Sigmoid colon (tissue), 4 donors: ENCODE measurements around the gene CEP170B.

Experiments used
- CTCF ChIP-seq, 4 experiments: fragments of 450-650 bp in 3 of 4; fragments of 200-600 bp in 1 of 4; IDR thresholded peaks; one replicate each; pipeline ENCODE4 v1.5.1; 2016 to 2019; ENCODE audit warnings: antibody characterized with exemption in 4 of 4, mild to moderate bottlenecking in 3 of 4, moderate library complexity in 2 of 4
- EP300 ChIP-seq, 4 donors: sonication (generic); formaldehyde crosslinking; IDR thresholded peaks; one replicate each; pipeline ENCODE4 v1.6.1; 2017; ENCODE audit warnings: antibody characterized with exemption in 4 of 4
- POLR2AphosphoS5 ChIP-seq, 4 donors: sonication (generic); formaldehyde crosslinking; IDR thresholded peaks; one replicate each; pipeline ENCODE4 v1.6.1; 2017; ENCODE audit warnings: antibody characterized with exemption in 4 of 4

GRCh38 chr14:104935026-104935650, 70.1 kb downstream of the CEP170B start:
- TF ChIP-seq POLR2AphosphoS5 (IDR thresholded peaks at IDR 0.05): no peak
- no peak for TF ChIP-seq CTCF (IDR thresholded peaks at IDR 0.05)
- TF ChIP-seq EP300 (IDR thresholded peaks at IDR 0.05): no peak
